Measurements from ENCODE around the gene ZNF425.
"Not testable (repeated sequence)": the region's sequence is repeated elsewhere in the genome, so short reads cannot be mapped to it uniquely, and the experiment has no call there.

The ZNF425 gene

GRCh38 chr7:149067869-149068268 is 58.3 kb downstream of the ZNF425 start:
- no peak for DNase-seq (ENCODE audit: low read depth in 2 of 2)
- TF ChIP-seq CTCF (IDR thresholded peaks at IDR 0.05; ENCODE audit: low read depth, low read length), result no peak
- H3K4me3 ChIP-seq (replicated peaks in 1 of 2; ENCODE audit: low read depth in 2 of 2, low read length in 2 of 2), result no peak overlapping the region

GRCh38 chr7:149063476-149063875 is 62.6 kb downstream of the ZNF425 start:
- no peak for TF ChIP-seq CTCF (IDR thresholded peaks at IDR 0.05; ENCODE audit: low read depth, low read length)
- no peak overlapping the region for H3K4me3 ChIP-seq (replicated peaks in 1 of 2; ENCODE audit: low read depth in 2 of 2, low read length in 2 of 2)
- no peak for DNase-seq (ENCODE audit: low read depth in 2 of 2)

- not testable (repeated sequence) for DNase-seq (ENCODE audit: low read depth in 2 of 2); H3K4me3 ChIP-seq (replicated peaks in 1 of 2; ENCODE audit: low read depth in 2 of 2, low read length in 2 of 2)
Measured at GRCh38 chr7:149062217-149062899, 63.8 kb downstream of the ZNF425 start.

GRCh38 chr7:149060156-149060555 is 66.0 kb downstream of the ZNF425 start:
- no peak overlapping the region for H3K4me3 ChIP-seq (replicated peaks in 1 of 2; ENCODE audit: low read depth in 2 of 2, low read length in 2 of 2)
- peak; percentile 13 to 14 for DNase-seq (ENCODE audit: low read depth in 2 of 2)
- no peak for TF ChIP-seq CTCF (IDR thresholded peaks at IDR 0.05; ENCODE audit: low read depth, low read length)

GRCh38 chr7:149053885-149054284 is 72.2 kb downstream of the ZNF425 start:
- no peak for DNase-seq (ENCODE audit: low read depth in 2 of 2)
- H3K4me3 ChIP-seq (replicated peaks in 1 of 2; ENCODE audit: low read depth in 2 of 2, low read length in 2 of 2), result no peak overlapping the region
- TF ChIP-seq CTCF (IDR thresholded peaks at IDR 0.05; ENCODE audit: low read depth, low read length), result no peak

GRCh38 chr7:149053384-149053783 is 72.7 kb downstream of the ZNF425 start:
- DNase-seq (ENCODE audit: low read depth in 2 of 2), result no peak
- no peak overlapping the region for H3K4me3 ChIP-seq (replicated peaks in 1 of 2; ENCODE audit: low read depth in 2 of 2, low read length in 2 of 2)
- TF ChIP-seq CTCF (IDR thresholded peaks at IDR 0.05; ENCODE audit: low read depth, low read length), result no peak
